UCSD-AML1 (cell line): Measurements from ENCODE around the gene TGIF1.
"Not testable (repeated sequence)": the region's sequence is repeated elsewhere in the genome, so short reads cannot be mapped to it uniquely, and the experiment has no call there.

Experiments
- DNase-seq: peaks from one replicate; lab custom pipeline; 2025; ENCODE audit not compliant: unreplicated experiment; lab: John Stamatoyannopoulos, UW

TGIF1 gene

GRCh38 chr18:3450012-3450798 is at the start of gene TGIF1:
TSS of gene TGIF1 (plus strand) at chr18:3450172. CDS start at chr18:3450490, 318 bp downstream.
- peak; percentile 16 for DNase-seq

- no peak for DNase-seq
Observed at GRCh38 chr18:3400567-3401296, 49.2 kb upstream of the TGIF1 start.

- DNase-seq: no peak
Observed at GRCh38 chr18:3401669-3402620, 48.0 kb upstream of the TGIF1 start.

- DNase-seq: no peak
Observed at GRCh38 chr18:3402982-3403451, 47.0 kb upstream of the TGIF1 start.

- DNase-seq: no peak
Observed at GRCh38 chr18:3405713-3406112, 44.3 kb upstream of the TGIF1 start.

GRCh38 chr18:3408107-3408506 is 41.9 kb upstream of the TGIF1 start:
- no peak for DNase-seq

GRCh38 chr18:3409811-3410210 is 40.2 kb upstream of the TGIF1 start:
- no peak for DNase-seq

- no peak for DNase-seq
Observed at GRCh38 chr18:3410273-3410672, 39.7 kb upstream of the TGIF1 start.

- DNase-seq: not testable (repeated sequence)
Observed at GRCh38 chr18:3410876-3411275, 39.1 kb upstream of the TGIF1 start.

- no peak for DNase-seq
Observed at GRCh38 chr18:3411327-3411726, 38.6 kb upstream of the TGIF1 start.

- no peak for DNase-seq
Observed at GRCh38 chr18:3411854-3412268, 38.1 kb upstream of the TGIF1 start.

- not testable (repeated sequence) for DNase-seq
Observed at GRCh38 chr18:3412528-3412927, 37.4 kb upstream of the TGIF1 start.

- DNase-seq: no peak
Observed at GRCh38 chr18:3415110-3415509, 34.9 kb upstream of the TGIF1 start.

GRCh38 chr18:3418083-3418482 is 31.9 kb upstream of the TGIF1 start:
- no peak for DNase-seq

GRCh38 chr18:3420919-3421279 is 29.1 kb upstream of the TGIF1 start:
- no peak for DNase-seq

GRCh38 chr18:3422905-3423304 is 27.1 kb upstream of the TGIF1 start:
- no peak for DNase-seq

- DNase-seq: no peak
Observed at GRCh38 chr18:3424280-3424890, 25.6 kb upstream of the TGIF1 start.

- DNase-seq: no peak
Observed at GRCh38 chr18:3425030-3425429, 24.9 kb upstream of the TGIF1 start.

GRCh38 chr18:3425446-3425845 is 24.5 kb upstream of the TGIF1 start:
- no peak for DNase-seq

- no peak for DNase-seq
Observed at GRCh38 chr18:3426074-3426473, 23.9 kb upstream of the TGIF1 start.

- no peak for DNase-seq
Observed at GRCh38 chr18:3427944-3428343, 22.0 kb upstream of the TGIF1 start.
